GM19397 (cell line): Measurements from ENCODE around the gene CHKB.

Experiments used
- ATAC-seq: cut with Tn5 transposase; IDR thresholded peaks from one replicate; pipeline ENCODE4 v1.9.1; 2021; ENCODE audit warnings: mild to moderate bottlenecking, moderate library complexity; ENCODE audit not compliant: unreplicated experiment

Gene CHKB

DNA sequence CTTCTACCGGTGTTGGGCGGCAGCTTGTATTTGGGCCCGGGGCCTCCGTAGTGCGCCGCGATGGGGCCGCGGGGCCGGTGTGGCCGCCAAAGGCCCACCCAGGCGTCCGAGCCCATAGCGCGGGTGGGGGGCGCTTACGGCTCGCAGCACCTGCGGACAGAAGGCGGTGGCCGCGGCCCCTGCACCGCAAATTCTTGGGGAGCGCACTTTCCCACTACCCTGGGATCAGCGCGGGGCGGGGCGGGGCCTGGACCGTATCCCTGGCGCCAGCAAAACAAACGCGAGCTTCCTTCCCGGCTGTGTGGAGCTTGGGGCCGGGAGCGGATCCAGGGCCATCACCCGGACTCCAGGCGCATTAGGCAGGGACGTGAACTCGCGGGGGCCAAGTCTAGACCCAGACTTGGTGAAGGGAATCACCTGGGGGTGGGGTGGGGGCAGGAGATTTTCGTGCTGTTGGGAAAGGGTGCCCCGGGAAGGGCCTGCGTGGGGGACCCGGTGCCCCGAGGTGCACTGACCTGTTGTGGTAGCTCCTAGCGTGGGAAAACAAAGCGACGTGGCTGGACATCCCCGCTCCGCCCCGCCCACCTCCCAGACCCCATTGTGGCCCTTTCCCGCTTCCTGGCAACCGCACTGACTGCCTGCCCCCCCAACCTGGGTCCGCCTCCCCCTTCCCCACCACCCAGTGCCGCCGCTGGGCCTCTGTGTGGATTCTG is 50.5 kb downstream of the CHKB start:
- no peak for ATAC-seq

DNA sequence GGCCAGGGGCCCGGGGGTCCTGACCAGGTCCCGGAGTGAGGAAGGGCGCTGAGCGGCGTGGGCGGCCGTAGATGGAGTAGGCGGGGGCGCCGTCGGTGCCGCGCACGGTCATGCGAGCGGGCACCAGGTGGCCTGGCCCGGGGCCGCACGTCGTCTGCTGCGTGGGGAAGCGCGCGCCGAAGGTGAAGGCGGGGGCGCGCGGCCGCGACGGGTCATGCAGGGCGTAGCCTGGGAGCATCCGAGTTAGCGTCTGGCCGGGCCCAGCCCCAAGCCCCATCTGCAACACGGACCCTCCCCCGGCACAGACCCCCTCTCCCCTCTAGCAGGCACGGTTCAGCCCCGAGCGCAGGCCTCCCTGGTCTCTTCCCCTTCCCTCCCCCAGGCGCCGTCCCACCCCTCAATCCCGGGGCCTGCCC is 51.1 kb downstream of the CHKB start:
- no peak for ATAC-seq

DNA sequence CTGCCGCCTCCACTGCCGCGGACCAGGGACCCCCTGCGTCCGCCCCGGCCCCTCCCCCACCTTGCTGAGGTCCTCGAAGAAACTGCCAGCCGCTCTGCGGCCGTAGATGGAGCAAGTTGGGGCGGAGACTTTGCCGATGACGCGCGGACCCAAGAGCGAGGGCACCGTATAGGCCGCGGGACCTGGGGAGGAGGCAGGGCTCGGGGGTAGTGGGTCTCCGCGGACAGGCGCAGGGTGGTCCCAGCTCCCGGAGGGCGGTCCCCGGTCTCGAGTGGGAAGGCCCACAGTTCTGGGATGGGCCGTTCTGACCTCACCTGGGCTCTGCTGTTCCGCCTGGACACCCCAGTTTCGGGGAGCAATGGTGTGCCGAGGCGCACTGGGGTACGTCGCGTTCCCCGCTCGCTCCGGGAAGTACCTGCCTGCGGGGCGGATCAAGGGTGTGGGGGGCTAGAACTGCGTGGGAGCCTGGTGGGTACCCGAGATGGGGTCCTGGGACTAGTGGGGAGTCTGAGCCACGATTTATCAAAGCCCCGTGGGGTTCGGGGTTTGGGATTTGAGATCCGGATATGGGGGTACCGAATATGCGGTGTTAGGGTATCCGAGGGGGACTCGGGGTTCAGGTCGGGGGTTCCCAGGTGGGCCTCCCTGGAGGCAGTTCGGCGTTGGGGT is 51.6 kb downstream of the CHKB start:
- no peak for ATAC-seq

DNA sequence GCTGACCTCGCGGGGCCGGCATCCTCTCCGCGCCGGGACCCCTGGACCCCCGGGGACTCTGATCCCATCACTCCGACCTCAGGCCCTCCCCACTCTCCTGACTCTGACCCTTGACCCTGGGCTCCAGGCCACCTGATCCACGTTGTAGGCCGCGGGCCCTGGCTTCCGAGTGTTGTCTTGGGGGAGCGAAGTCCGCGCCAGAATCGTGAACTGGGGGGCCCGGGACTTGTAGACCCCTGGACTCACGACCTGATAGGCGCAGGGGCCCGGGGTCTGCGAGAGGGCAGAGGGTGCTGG is 52.1 kb downstream of the CHKB start:
- no peak for ATAC-seq

DNA sequence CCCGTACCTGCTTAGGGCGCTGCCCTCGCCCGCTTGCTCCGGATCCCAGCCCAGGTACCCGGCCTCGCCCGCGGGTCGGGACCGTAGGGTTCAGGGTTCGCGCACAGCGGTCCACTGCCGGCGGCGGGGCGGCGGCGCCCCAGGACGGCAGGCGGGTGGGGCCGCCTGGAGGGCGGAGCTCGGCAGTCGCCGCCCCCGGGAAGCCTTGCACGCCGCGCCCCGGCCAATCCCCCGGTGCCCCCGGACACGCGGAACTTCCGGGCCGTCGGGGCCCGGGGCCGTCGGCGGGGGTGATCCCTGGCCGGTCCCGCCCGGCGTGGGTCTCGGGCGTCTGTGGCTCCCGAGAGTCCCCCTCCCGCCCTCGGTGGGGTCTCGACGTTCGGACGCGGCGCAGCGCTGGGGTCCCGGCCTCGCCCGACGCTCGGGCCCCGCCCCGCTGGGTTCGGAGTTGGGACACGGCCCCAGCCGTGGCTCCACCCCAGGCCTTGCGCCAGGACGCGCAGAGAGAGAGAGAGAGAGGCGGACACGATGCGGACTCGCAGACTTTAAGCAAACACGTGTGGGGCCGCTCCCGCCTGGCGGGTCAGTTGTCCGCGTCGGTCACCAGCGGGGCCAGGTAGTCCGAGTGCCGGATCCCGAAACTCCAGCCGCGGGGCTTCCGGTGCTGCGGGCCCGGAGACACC is 52.6 kb downstream of the CHKB start, which contains the start of gene TYMP:
TSS of gene TYMP (minus strand) at position 116 of the 683 bp plus-strand sequence. CDS start 303 bp downstream, outside the sequence.
- peak; percentile 24 for ATAC-seq

DNA sequence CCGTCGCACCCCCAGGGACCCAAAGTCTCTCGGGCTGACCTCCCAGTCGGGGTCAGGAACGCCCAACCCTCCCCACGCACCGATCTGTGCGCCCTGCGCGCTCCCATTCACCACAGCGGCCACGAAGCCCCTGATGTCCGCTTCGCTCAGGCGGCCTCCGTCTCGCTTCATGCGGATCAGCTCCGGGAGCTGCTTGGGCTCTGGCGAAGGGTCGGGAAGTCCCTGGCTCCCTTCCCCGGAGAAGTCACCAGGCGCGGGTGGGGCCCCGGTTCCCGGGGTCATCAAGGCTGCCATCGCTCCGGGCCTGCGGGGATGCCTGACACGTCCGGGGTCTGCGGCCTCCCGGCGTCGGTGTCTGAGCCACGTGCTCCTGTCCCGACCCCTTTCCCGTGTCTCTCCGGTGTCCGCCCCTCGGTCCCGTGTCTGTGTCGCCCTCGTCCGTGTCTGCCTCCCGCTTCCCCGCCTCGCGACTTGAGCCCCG is 53.2 kb downstream of the CHKB start:
- ATAC-seq: no peak
